Activated CD4-positive, alpha-beta memory T cell treated with anti-CD3 and anti-CD28 coated beads, Interleukin-2, amount 10 ng/mL, durations not matched to agents 7 days and 5 days (primary cell): ENCODE data around the gene GJC1. TPM values are rescaled to one million over a fixed set of nuclear protein-coding genes. Genes with fewer than 3 reads are reported as not detected.
"Not testable (repeated sequence)": the region's sequence is repeated elsewhere in the genome, so short reads cannot be mapped to it uniquely, and the experiment has no call there.

ENCODE experiments used
- CTCF ChIA-PET: fragments of 350-600 bp; sonication (Branson Sonifier 250); formaldehyde crosslinking; loops from one replicate; lab custom pipeline; 2021; ENCODE audit warnings: antibody characterized with exemption, inconsistent platforms; lab: Charles Lee
- POLR2A ChIA-PET: fragments of 350-600 bp; sonication (Branson Sonifier 250); formaldehyde crosslinking; loops from one replicate; lab custom pipeline; 2021; ENCODE audit warnings: antibody characterized with exemption; lab: Charles Lee
- DNase-seq: peaks from one replicate; pipeline ENCODE4 v3.0.0-alpha.2; 2020
- H3K27ac Mint-ChIP-seq: one replicate; pipeline ENCODE4 v1.8.0; 2021; ENCODE audit warnings: mild to moderate bottlenecking, mixed read lengths
- H3K27me3 Mint-ChIP-seq: one replicate; pipeline ENCODE4 v1.8.0; 2021; ENCODE audit warnings: mixed read lengths
- H3K36me3 Mint-ChIP-seq: one replicate; pipeline ENCODE4 v1.8.0; 2021; ENCODE audit warnings: low read depth, mixed read lengths
- H3K4me1 Mint-ChIP-seq: one replicate; pipeline ENCODE4 v1.8.0; 2021; ENCODE audit warnings: mixed read lengths
- H3K4me3 Mint-ChIP-seq: one replicate; pipeline ENCODE4 v1.8.0; 2021; ENCODE audit warnings: mild to moderate bottlenecking, mixed read lengths
- H3K9me3 Mint-ChIP-seq: one replicate; pipeline ENCODE4 v1.8.0; 2021; ENCODE audit warnings: mixed read lengths
- total RNA-seq, 2 experiments: library from RNA; stranded (reverse); gene quantifications; one replicate each; pipeline ENCODE4 v1.2.3, GENCODE V29; 2021

Gene GJC1
- total RNA-seq, 2 experiments from 2014 or later, result 0.78 to 0.88 TPM

GRCh38 chr17:44812263-44812662, 17.8 kb downstream of the GJC1 start:
- Mint-ChIP-seq H3K4me3 (no peak overlapping the region), H3K27ac (no peak overlapping the region), H3K27me3 (peaks cover 8% of the 10 kb centered on the region), H3K36me3 (no peaks in the 10 kb centered on the region), H3K9me3 (no peaks in the 10 kb centered on the region), H3K4me1 (no peaks in the 10 kb centered on the region)
- ChIA-PET POLR2A (no interaction called here), CTCF (no interaction called here)
- no peak for DNase-seq

GRCh38 chr17:44808656-44809388, 21.3 kb downstream of the GJC1 start:
- peaks cover 21% of the 10 kb centered on the region for H3K27me3 Mint-ChIP-seq
- H3K9me3 Mint-ChIP-seq, DNase-seq, H3K27ac Mint-ChIP-seq, CTCF ChIA-PET, POLR2A ChIA-PET, H3K36me3 Mint-ChIP-seq, H3K4me1 Mint-ChIP-seq, H3K4me3 Mint-ChIP-seq: not testable (repeated sequence)

DNA sequence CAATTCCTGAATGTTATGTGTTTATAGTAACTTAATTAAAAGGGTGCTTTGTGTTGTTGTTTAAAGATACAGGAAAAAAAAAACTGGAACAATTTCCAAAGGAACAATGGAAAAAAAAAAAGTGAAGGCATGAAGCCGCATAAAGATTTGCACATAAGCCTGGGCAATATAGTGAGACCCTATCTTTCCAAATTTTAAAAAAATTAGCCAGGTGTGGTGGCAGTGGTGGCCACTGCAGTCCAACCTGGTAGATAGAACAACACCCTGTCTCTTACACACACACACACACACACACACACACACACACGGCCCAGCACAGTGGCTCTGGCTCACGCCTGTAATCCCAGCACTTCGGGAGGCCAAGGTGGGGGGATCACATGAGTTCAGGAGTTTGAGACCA, 21.9 kb downstream of the GJC1 start:
- ChIA-PET POLR2A (no interaction called here), CTCF (no interaction called here)
- Mint-ChIP-seq H3K36me3 (no peaks in the 10 kb centered on the region), H3K4me3 (no peak overlapping the region), H3K9me3 (no peaks in the 10 kb centered on the region), H3K4me1 (no peaks in the 10 kb centered on the region), H3K27ac (no peak overlapping the region), H3K27me3 (peaks cover 22% of the 10 kb centered on the region)
- DNase-seq, result no peak

DNA sequence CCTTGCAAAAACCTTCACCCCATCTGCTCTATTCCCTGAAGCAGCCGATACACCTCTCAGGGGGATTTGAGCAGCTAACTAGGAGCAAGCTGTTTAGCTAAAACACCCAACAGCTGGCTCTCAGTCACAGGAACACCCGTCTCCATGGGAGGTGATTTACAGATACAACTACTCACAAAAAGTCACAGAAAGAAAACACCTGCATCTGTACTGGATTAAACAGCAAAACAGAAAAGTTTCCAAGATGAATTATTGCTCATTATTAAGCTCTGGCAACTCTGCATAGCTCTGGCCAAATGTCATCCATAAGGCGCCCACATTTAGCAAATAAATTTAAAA, 22.3 kb downstream of the GJC1 start:
- DNase-seq, result no peak
- no peaks in the 10 kb centered on the region for H3K36me3 Mint-ChIP-seq
- H3K27me3 Mint-ChIP-seq, result peaks cover 23% of the 10 kb centered on the region
- no peak overlapping the region for H3K4me3 Mint-ChIP-seq
- H3K27ac Mint-ChIP-seq, result no peak overlapping the region
- ChIA-PET POLR2A (no interaction called here), CTCF (no interaction called here)
- no peaks in the 10 kb centered on the region for H3K4me1 Mint-ChIP-seq
- no peaks in the 10 kb centered on the region for H3K9me3 Mint-ChIP-seq

- Mint-ChIP-seq H3K36me3 (no peaks in the 10 kb centered on the region), H3K4me3 (no peak overlapping the region), H3K27ac (no peak overlapping the region), H3K9me3 (no peaks in the 10 kb centered on the region), H3K27me3 (peaks cover 23% of the 10 kb centered on the region), H3K4me1 (no peaks in the 10 kb centered on the region)
- POLR2A ChIA-PET, result no interaction called here
- CTCF ChIA-PET, result no interaction called here
- DNase-seq, result no peak
Measured at GRCh38 chr17:44807093-44807816, 22.8 kb downstream of the GJC1 start.

GRCh38 chr17:44804302-44805089, 25.6 kb downstream of the GJC1 start:
- H3K36me3 Mint-ChIP-seq, result no peaks in the 10 kb centered on the region
- no peak for DNase-seq
- H3K4me1 Mint-ChIP-seq, result no peaks in the 10 kb centered on the region
- H3K27ac Mint-ChIP-seq, result no peak overlapping the region
- no peaks in the 10 kb centered on the region for H3K9me3 Mint-ChIP-seq
- peaks cover 31% of the 10 kb centered on the region for H3K27me3 Mint-ChIP-seq
- ChIA-PET CTCF (no interaction called here), POLR2A (no interaction called here)
- no peak overlapping the region for H3K4me3 Mint-ChIP-seq

GRCh38 chr17:44801880-44802279, 28.2 kb downstream of the GJC1 start:
- Mint-ChIP-seq H3K27me3 (peaks cover 30% of the 10 kb centered on the region), H3K27ac (no peak overlapping the region), H3K36me3 (no peaks in the 10 kb centered on the region), H3K4me3 (no peak overlapping the region), H3K4me1 (peaks cover 8% of the 10 kb centered on the region), H3K9me3 (no peaks in the 10 kb centered on the region)
- DNase-seq, result no peak
- ChIA-PET POLR2A (no interaction called here), CTCF (no interaction called here)

- DNase-seq, result no peak
- no peaks in the 10 kb centered on the region for H3K36me3 Mint-ChIP-seq
- H3K27me3 Mint-ChIP-seq, result peaks cover 19% of the 10 kb centered on the region
- no peak overlapping the region for H3K4me3 Mint-ChIP-seq
- ChIA-PET POLR2A (no interaction called here), CTCF (interaction anchor here (1.2 to 1.8 kb wide), 4 partner anchors 19 to 109 kb away, joined by 3 to 7 read pairs (median 4); partner anchors contain the start of gene CCDC43)
- no peaks in the 10 kb centered on the region for H3K9me3 Mint-ChIP-seq
- H3K4me1 Mint-ChIP-seq, result peaks cover 11% of the 10 kb centered on the region
- no peak overlapping the region for H3K27ac Mint-ChIP-seq
Measured at GRCh38 chr17:44798356-44798755, 31.7 kb downstream of the GJC1 start.

- no peak overlapping the region for H3K4me3 Mint-ChIP-seq
- no peaks in the 10 kb centered on the region for H3K36me3 Mint-ChIP-seq
- H3K9me3 Mint-ChIP-seq, result no peaks in the 10 kb centered on the region
- H3K4me1 Mint-ChIP-seq, result peaks cover 11% of the 10 kb centered on the region
- no peak overlapping the region for H3K27ac Mint-ChIP-seq
- peaks cover 18% of the 10 kb centered on the region for H3K27me3 Mint-ChIP-seq
- ChIA-PET CTCF (interaction anchor here (1.2 to 1.8 kb wide), 4 partner anchors 18 to 108 kb away, joined by 3 to 7 read pairs (median 4); partner anchors contain the start of gene CCDC43), POLR2A (no interaction called here)
- DNase-seq, result no peak
Measured at GRCh38 chr17:44797802-44798201, 32.3 kb downstream of the GJC1 start.

GRCh38 chr17:44796731-44797130, 33.4 kb downstream of the GJC1 start:
- no peak overlapping the region for H3K27ac Mint-ChIP-seq
- no peaks in the 10 kb centered on the region for H3K9me3 Mint-ChIP-seq
- ChIA-PET CTCF (interaction anchor here (1.8 kb wide), 1 partner anchor 17 kb away, joined by 7 read pairs; no protein-coding TSS in a partner anchor), POLR2A (interaction anchor here (0.8 kb wide), 1 partner anchor 16 kb away, joined by 3 read pairs; no protein-coding TSS in a partner anchor)
- no peak overlapping the region for H3K4me3 Mint-ChIP-seq
- H3K36me3 Mint-ChIP-seq, result no peaks in the 10 kb centered on the region
- DNase-seq, result no peak
- H3K4me1 Mint-ChIP-seq, result peaks cover 11% of the 10 kb centered on the region
- H3K27me3 Mint-ChIP-seq, result peaks cover 16% of the 10 kb centered on the region

- CTCF ChIA-PET, result no interaction called here
- H3K36me3 Mint-ChIP-seq, result no peaks in the 10 kb centered on the region
- H3K4me3 Mint-ChIP-seq, result no peak overlapping the region
- H3K9me3 Mint-ChIP-seq, result no peaks in the 10 kb centered on the region
- peaks cover 11% of the 10 kb centered on the region for H3K27me3 Mint-ChIP-seq
- POLR2A ChIA-PET, result no interaction called here
- no peak overlapping the region for H3K27ac Mint-ChIP-seq
- H3K4me1 Mint-ChIP-seq, result peaks cover 11% of the 10 kb centered on the region
- no peak for DNase-seq
Measured at GRCh38 chr17:44795928-44796327, 34.2 kb downstream of the GJC1 start.

- ChIA-PET CTCF (no interaction called here), POLR2A (no interaction called here)
- Mint-ChIP-seq H3K27ac (no peak overlapping the region), H3K4me3 (no peak overlapping the region), H3K27me3 (peaks cover 11% of the 10 kb centered on the region), H3K36me3 (no peaks in the 10 kb centered on the region), H3K9me3 (no peaks in the 10 kb centered on the region), H3K4me1 (peaks cover 11% of the 10 kb centered on the region)
- DNase-seq, result no peak
Measured at GRCh38 chr17:44795421-44795820, 34.7 kb downstream of the GJC1 start.

DNA sequence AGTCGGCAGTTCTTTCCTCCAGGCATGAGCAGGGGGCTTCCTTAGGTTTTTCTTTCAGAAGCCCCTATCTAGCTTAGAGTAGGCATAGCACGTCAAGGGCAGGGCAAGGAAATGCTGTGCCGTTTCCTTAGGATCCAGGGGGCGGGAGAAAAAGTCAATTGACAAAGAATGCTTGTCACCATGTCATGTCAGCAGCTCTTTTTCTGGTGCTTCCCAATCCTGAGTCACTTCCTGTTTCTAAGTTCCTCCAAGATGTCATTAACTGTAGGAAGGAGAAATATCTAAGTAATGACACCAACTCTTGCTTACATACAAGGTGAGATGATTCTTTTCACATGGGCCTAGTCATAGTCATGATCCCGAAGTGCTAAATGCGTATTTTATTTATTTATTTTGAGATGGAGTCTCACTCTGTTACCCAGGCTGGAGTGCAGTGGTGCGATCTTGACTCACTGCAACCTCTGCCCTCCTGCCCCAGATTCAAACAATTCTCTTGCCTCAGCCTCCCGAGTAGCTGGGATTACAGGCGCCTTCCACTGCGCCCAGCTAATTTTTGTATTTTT, 35.2 kb downstream of the GJC1 start:
- no peaks in the 10 kb centered on the region for H3K9me3 Mint-ChIP-seq

More for the DNA sequence above, 35.2 kb downstream of the GJC1 start:
- no peak overlapping the region for H3K27ac Mint-ChIP-seq
- POLR2A ChIA-PET, result no interaction called here
- DNase-seq, result no peak
- CTCF ChIA-PET, result no interaction called here
- no peak overlapping the region for H3K4me3 Mint-ChIP-seq
- H3K36me3 Mint-ChIP-seq, result no peaks in the 10 kb centered on the region
- peaks cover 11% of the 10 kb centered on the region for H3K27me3 Mint-ChIP-seq
- H3K4me1 Mint-ChIP-seq, result peaks cover 11% of the 10 kb centered on the region
